HG03565 (cell line): ENCODE data around the gene SPEG.

ENCODE experiments used
- ATAC-seq: cut with Tn5 transposase; IDR thresholded peaks from one replicate; pipeline ENCODE4 v1.9.1; 2021; ENCODE audit warnings: mild to moderate bottlenecking, moderate library complexity; ENCODE audit not compliant: unreplicated experiment

The SPEG gene

DNA sequence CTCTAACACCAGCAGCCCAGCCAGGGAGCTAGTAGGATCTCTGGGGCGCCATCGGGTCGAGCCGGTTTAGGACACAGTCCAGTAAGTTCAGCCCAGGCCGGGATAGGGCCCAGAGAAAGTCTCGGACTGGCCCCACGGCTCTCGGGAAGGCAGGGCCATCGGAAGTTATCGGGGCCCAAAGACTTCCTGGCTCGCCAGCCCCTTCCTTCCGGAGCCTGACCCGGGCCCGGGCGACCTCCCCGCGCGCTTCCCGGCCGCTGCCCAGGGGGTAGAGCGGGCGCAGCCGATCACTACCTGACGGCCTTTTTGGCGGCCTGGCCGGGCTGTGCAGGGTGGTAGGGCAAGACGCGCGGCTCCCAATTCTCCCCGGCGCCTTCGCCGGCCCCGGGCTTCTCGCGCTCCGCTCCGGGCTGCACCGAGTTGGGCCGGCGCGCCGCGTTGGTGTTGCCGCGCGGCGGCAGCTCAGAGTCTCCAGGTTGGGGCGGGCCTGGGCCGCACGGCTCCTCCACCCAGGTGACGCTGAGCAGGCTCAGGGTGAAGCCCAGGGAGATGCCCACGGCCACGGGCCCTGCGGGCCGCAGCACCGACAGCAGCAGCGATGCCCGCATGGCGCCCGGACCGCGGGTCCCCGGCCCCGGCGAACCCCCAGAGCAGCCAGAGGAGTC lies 108.4 kb downstream of the SPEG start:
- peak; percentile 21 for ATAC-seq

DNA sequence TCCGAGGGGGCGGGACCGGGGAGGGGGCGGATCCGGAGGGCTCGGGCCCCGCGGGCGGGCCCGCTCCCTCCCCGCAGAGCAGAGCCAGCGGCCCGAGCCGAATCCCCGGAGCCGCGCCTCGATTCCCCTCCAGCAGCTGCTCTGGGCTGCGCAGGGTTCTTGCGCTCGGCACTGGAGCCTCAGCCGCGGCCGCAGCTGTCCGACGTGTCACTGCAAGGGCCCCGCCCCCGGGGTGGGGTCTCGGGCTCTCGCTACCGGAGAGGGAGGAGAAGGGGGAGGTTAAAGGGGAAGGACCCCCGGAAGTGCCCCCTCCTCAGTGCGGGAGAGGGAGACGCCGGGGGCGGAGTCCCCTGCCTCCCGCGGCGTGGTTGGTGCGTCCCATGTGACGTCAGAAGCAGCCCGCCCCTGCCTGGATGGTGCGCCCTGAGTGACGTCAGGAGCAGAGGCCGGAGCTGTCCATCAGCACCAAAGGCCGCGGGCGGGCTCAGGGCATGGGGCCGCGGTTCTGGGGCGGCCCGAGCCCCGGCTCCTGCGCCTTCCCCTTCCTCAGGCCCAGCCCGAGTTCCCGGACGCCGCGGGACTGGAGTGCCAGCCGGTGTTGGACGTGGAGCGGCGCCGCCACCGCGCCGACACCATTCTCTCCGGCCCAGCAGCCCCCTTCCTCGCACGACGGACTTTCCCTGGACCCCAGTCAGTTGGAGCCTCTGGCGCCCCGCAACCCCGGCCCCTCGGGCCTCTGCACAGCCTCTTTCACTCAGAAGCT lies 109.1 kb downstream of the SPEG start, which contains the start of the genes CHPF and TMEM198:
Gene CHPF, minus strand, starts transcription at position 214 of the 763 bp plus-strand sequence. CDS start 271 bp downstream, outside the sequence.
Gene TMEM198, plus strand, starts transcription at position 433 of the 763 bp plus-strand sequence. CDS start 700 bp downstream, outside the sequence.
- peak; percentile 63 for ATAC-seq

DNA sequence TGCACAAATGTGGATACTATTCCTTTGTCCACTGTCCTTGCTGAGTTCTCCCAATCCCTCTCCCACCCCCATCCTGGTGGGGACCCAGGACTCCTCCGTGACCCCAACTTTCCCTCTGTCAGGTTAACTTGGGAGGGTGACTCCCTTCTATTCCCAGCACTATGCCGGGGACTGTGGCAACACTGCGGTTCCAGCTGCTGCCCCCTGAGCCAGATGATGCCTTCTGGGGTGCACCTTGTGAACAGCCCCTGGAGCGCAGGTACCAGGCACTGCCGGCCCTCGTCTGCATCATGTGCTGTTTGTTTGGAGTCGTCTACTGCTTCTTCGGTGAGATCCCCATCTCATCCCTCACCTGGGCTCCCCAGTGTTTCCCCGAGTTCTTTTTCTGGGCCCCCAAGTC lies 109.9 kb downstream of the SPEG start:
- ATAC-seq: no peak

DNA sequence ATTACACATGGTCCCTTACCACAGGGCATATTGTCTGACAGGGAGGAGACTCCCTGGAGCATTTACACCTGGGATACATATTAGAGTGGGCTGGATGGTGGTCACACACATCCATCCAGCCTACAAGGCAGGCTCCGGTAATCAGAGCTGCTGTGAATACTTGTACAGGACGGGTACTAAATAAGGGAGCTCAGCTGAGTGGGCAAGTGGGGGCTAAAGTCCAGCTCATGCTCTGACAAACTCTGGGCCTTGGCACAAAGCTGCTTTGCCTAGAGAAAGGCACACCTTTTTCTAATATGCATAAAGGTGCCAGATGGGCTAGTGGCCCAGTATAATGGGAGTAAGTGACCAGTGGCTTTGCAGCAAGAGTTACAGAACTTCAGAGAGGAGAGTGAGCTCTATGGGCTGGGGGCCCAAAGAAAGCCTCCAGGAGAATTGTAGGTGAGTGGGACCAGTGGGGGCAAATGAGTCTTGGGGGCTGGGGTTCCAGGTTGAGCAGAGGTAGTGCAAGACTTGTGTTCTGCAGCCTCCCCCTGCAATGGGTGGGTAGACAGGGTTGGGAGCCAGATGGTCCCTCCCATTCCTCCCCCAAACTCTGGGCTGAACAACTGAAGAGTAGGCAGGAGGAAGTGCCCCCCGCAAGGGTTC lies 110.8 kb downstream of the SPEG start:
- no peak for ATAC-seq

DNA sequence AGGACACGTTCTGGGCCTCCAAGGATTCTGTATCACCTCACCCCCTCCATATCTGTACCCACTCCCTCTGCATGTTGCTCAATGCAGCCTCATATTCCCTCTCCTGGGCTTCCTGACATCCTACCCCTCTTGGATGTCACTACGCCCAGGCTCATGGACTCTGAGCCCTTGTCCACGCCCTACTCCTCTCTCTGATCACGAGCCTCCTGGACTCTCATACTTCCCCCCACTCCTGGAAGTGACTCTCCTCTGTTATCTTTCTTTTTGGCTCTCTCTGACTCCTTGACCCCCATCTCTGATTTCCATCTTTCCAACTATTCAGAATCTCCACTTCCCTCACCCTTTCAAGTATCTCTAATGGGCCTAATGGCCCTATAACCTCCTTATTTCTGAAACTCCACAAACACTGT lies 111.3 kb downstream of the SPEG start:
- no peak for ATAC-seq

DNA sequence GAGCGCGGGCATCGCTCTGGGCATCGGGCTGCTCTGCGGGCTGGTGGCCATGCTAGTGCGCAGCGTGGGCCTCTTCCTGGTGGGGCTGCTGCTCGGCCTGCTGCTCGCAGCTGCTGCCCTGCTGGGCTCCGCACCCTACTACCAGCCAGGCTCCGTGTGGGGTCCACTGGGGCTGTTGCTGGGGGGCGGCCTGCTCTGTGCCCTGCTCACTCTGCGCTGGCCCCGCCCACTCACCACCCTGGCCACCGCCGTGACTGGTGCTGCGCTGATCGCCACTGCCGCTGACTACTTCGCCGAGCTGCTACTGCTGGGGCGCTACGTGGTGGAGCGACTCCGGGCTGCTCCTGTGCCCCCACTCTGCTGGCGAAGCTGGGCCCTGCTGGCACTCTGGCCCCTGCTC lies 113.0 kb downstream of the SPEG start:
- no peak for ATAC-seq
